Ovary (tissue), 3 donors: ENCODE data around the gene ATF7.

Experiments
- CTCF ChIP-seq, 3 donors: fragments of 450-650 bp in 2 of 3; fragments of 200-600 bp in 1 of 3; IDR thresholded peaks; one replicate each; pipeline versions ENCODE4 v1.5.1 to v1.8.0; 2016 to 2022; ENCODE audit warnings: antibody characterized with exemption in 3 of 3, mild to moderate bottlenecking in 1 of 3
- EP300 ChIP-seq: sonication (generic); formaldehyde crosslinking; IDR thresholded peaks from one replicate; pipeline ENCODE4 v1.6.1; 2017; ENCODE audit warnings: antibody characterized with exemption
- donor health status: DM: no; HTN: no; CAD: no.

DNA sequence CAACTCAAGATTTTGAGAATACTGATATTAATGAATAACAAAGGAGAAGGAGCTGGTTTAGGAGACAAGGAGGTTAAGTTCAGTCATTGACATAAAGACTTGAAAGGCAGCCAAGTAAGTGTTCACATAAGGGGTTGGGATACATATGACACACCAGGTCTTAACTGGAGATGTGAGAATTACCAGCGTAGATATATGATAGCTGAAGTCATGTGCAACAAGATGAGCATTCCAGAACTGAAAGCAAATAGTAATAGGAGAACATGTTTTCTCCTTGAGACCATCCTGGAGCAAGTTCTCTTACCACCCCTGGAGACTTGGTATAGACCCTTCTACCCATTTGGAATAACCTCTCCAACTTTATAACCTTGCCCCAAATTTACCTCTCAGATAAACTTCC is 75.6 kb downstream of the ATF7 start:
- TF ChIP-seq CTCF (IDR thresholded peaks at IDR 0.05), result no peak
- TF ChIP-seq EP300, result no peak
